ENCODE data around the gene CREB3L1.

The CREB3L1 gene

GRCh38 chr11:46356924-46357482 lies 79.5 kb downstream of the CREB3L1 start:
- no peak overlapping the region for H3K4me3 ChIP-seq (ENCODE audit: low read depth, low read length)

GRCh38 chr11:46357483-46357936 lies 80.0 kb downstream of the CREB3L1 start:
- no peak overlapping the region for H3K4me3 ChIP-seq (ENCODE audit: low read depth, low read length)
- no peak for DNase-seq (ENCODE audit: low read depth)

More at GRCh38 chr11:46356924-46357482, 79.5 kb downstream of the CREB3L1 start:
- no peak for DNase-seq (ENCODE audit: low read depth)

- no peak overlapping the region for H3K4me3 ChIP-seq (ENCODE audit: low read depth, low read length)
- no peak for DNase-seq (ENCODE audit: low read depth)
Observed at GRCh38 chr11:46359953-46360352, 82.5 kb downstream of the CREB3L1 start.

- DNase-seq (ENCODE audit: low read depth) = no peak
- H3K4me3 ChIP-seq (ENCODE audit: low read depth, low read length) = peak overlapping the region; percentile 39
Observed at GRCh38 chr11:46360878-46361277, 83.4 kb downstream of the CREB3L1 start.

- peak overlapping the region; percentile 39 for H3K4me3 ChIP-seq (ENCODE audit: low read depth, low read length)
- no peak for DNase-seq (ENCODE audit: low read depth)
Observed at GRCh38 chr11:46361283-46362155, 84.1 kb downstream of the CREB3L1 start.

GRCh38 chr11:46362156-46363030 lies 84.9 kb downstream of the CREB3L1 start:
- peak overlapping the region; percentile 39 for H3K4me3 ChIP-seq (ENCODE audit: low read depth, low read length)
- DNase-seq (ENCODE audit: low read depth) = no peak

GRCh38 chr11:46363031-46363407 lies 85.6 kb downstream of the CREB3L1 start:
- H3K4me3 ChIP-seq (ENCODE audit: low read depth, low read length) = no peak overlapping the region
- no peak for DNase-seq (ENCODE audit: low read depth)

GRCh38 chr11:46363455-46364005 lies 86.1 kb downstream of the CREB3L1 start:
- DNase-seq (ENCODE audit: low read depth) = no peak
- H3K4me3 ChIP-seq (ENCODE audit: low read depth, low read length) = no peak overlapping the region

- no peak for DNase-seq (ENCODE audit: low read depth)
- H3K4me3 ChIP-seq (ENCODE audit: low read depth, low read length) = no peak overlapping the region
Observed at GRCh38 chr11:46364056-46364455, 86.6 kb downstream of the CREB3L1 start.

GRCh38 chr11:46364791-46365190 lies 87.3 kb downstream of the CREB3L1 start:
- no peak for DNase-seq (ENCODE audit: low read depth)
- no peak overlapping the region for H3K4me3 ChIP-seq (ENCODE audit: low read depth, low read length)

- no peak overlapping the region for H3K4me3 ChIP-seq (ENCODE audit: low read depth, low read length)
- no peak for DNase-seq (ENCODE audit: low read depth)
Observed at GRCh38 chr11:46366260-46366659, 88.8 kb downstream of the CREB3L1 start.

GRCh38 chr11:46366661-46367161 lies 89.2 kb downstream of the CREB3L1 start:
- DNase-seq (ENCODE audit: low read depth) = no peak
- H3K4me3 ChIP-seq (ENCODE audit: low read depth, low read length) = no peak overlapping the region

GRCh38 chr11:46367244-46367915 lies 89.9 kb downstream of the CREB3L1 start:
- no peak for DNase-seq (ENCODE audit: low read depth)
- H3K4me3 ChIP-seq (ENCODE audit: low read depth, low read length) = no peak overlapping the region

GRCh38 chr11:46367916-46368267 lies 90.4 kb downstream of the CREB3L1 start:
- H3K4me3 ChIP-seq (ENCODE audit: low read depth, low read length) = no peak overlapping the region
- no peak for DNase-seq (ENCODE audit: low read depth)

- no peak for DNase-seq (ENCODE audit: low read depth)
- H3K4me3 ChIP-seq (ENCODE audit: low read depth, low read length) = no peak overlapping the region
Observed at GRCh38 chr11:46369458-46370152, 92.1 kb downstream of the CREB3L1 start.

GRCh38 chr11:46370253-46370652 lies 92.8 kb downstream of the CREB3L1 start:
- no peak for DNase-seq (ENCODE audit: low read depth)
- no peak overlapping the region for H3K4me3 ChIP-seq (ENCODE audit: low read depth, low read length)
